ENCODE measurements around the gene NEGR1. TPM values are rescaled to one million over a fixed set of nuclear protein-coding genes. Genes with fewer than 3 reads are reported as not detected.

The NEGR1 gene
- total RNA-seq, 1 experiment from 2014 or later, result 0.44 TPM

DNA sequence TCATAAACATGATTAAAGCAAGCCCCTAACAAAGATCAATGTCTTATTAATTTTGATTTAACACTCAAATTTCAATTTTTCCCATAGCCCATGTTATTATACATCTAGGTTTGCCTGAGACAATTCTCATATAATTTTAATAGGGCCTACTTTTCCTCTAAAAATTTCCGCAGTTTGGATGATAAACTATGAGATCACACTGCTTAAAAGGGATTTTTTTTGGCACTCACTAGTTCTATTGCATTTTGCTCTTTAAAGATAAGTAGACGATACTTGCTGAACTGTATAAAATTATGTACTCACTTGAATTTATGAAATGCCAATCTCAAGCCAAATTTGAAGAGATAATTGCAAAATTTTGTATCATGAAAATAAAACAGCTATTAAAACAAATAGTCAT lies 721.1 kb downstream of the NEGR1 start:
- H3F3A ChIP-seq (ENCODE audit: insufficient read depth, low read depth), result no peaks in the 10 kb centered on the region
- no peak overlapping the region for H2AFZ ChIP-seq
- H4K20me1 ChIP-seq (ENCODE audit: insufficient read depth), result no peaks in the 10 kb centered on the region
- no peaks in the 10 kb centered on the region for H3K4me1 ChIP-seq (replicated peaks; ENCODE audit: insufficient read depth)
- BruUV-seq (replicated peaks), result no TSS peak
- H3K4me2 ChIP-seq, result no peak overlapping the region
- H3K79me2 ChIP-seq (ENCODE audit: low read depth), result no peaks in the 10 kb centered on the region
- H3K27ac ChIP-seq, result no peak overlapping the region
- no peaks in the 10 kb centered on the region for H3K36me3 ChIP-seq (ENCODE audit: low read depth)
- TF ChIP-seq EZH2 (IDR thresholded peaks at IDR 0.05; ENCODE audit: low read depth), result no peak
- TF ChIP-seq, protein P1, sequence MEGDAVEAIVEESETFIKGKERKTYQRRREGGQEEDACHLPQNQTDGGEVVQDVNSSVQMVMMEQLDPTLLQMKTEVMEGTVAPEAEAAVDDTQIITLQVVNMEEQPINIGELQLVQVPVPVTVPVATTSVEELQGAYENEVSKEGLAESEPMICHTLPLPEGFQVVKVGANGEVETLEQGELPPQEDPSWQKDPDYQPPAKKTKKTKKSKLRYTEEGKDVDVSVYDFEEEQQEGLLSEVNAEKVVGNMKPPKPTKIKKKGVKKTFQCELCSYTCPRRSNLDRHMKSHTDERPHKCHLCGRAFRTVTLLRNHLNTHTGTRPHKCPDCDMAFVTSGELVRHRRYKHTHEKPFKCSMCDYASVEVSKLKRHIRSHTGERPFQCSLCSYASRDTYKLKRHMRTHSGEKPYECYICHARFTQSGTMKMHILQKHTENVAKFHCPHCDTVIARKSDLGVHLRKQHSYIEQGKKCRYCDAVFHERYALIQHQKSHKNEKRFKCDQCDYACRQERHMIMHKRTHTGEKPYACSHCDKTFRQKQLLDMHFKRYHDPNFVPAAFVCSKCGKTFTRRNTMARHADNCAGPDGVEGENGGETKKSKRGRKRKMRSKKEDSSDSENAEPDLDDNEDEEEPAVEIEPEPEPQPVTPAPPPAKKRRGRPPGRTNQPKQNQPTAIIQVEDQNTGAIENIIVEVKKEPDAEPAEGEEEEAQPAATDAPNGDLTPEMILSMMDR (conservative IDR thresholded peaks at IDR 0.05), result no peak
- no peak for DNase-seq
- H3K9me2 ChIP-seq (ENCODE audit: insufficient read depth), result no peaks in the 10 kb centered on the region; the same call in 1 of the 2 replicates
- intact Hi-C loops (cut with micrococcal nuclease; ENCODE audit: unreplicated experiment), result no loop called here
- ChIA-PET POLR2A (ENCODE audit: unreplicated experiment) (no interaction called here), CTCF (interaction anchor here (0.7 kb wide), 1 partner anchor 24 kb away, joined by 8 read pairs; no protein-coding TSS in a partner anchor)
- no peaks in the 10 kb centered on the region for H3K27me3 ChIP-seq (ENCODE audit: insufficient read depth, low read depth)
- H3K4me3 ChIP-seq, result no peak overlapping the region
- H3K9me3 ChIP-seq (ENCODE audit: insufficient read depth, low read depth), result no peaks in the 10 kb centered on the region

DNA sequence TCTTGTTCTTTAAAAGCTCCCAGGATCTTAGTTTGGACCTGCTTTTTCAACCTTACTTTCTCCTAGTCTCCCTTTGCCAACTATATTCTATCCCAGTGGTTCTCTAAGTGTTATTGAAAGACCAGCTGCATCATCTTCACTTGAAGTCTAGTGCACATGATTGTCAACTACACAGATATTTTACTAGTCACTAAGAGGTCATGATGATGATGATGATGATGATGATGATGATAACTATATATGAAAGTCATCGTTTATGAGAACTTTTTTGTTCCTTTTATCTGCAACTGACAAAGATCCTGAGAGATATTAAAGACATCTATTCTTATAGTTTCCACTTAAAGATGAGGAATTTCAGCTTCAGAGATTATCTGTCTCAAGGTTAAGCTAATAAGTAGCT lies 722.5 kb downstream of the NEGR1 start:
- H2AFZ ChIP-seq, result no peak overlapping the region
- H3K27me3 ChIP-seq (ENCODE audit: insufficient read depth, low read depth), result no peaks in the 10 kb centered on the region
- TF ChIP-seq, protein P1 (conservative IDR thresholded peaks at IDR 0.05), result no peak
- H3F3A ChIP-seq (ENCODE audit: insufficient read depth, low read depth), result no peaks in the 10 kb centered on the region
- no peaks in the 10 kb centered on the region for H3K4me1 ChIP-seq (replicated peaks; ENCODE audit: insufficient read depth)
- intact Hi-C loops (cut with micrococcal nuclease; ENCODE audit: unreplicated experiment), result no loop called here
- no peaks in the 10 kb centered on the region for H3K9me3 ChIP-seq (ENCODE audit: insufficient read depth, low read depth)
- H3K4me2 ChIP-seq, result no peak overlapping the region
- no peaks in the 10 kb centered on the region for H3K79me2 ChIP-seq (ENCODE audit: low read depth)
- DNase-seq, result no peak
- H3K36me3 ChIP-seq (ENCODE audit: low read depth), result no peaks in the 10 kb centered on the region
- POLR2A ChIA-PET (ENCODE audit: unreplicated experiment), result no interaction called here
- H4K20me1 ChIP-seq (ENCODE audit: insufficient read depth), result no peaks in the 10 kb centered on the region
- H3K4me3 ChIP-seq, result no peak overlapping the region
- CTCF ChIA-PET, result no interaction called here
- BruUV-seq (replicated peaks), result no TSS peak
- no peaks in the 10 kb centered on the region for H3K9me2 ChIP-seq (ENCODE audit: insufficient read depth)
- H3K27ac ChIP-seq, result no peak overlapping the region

DNA sequence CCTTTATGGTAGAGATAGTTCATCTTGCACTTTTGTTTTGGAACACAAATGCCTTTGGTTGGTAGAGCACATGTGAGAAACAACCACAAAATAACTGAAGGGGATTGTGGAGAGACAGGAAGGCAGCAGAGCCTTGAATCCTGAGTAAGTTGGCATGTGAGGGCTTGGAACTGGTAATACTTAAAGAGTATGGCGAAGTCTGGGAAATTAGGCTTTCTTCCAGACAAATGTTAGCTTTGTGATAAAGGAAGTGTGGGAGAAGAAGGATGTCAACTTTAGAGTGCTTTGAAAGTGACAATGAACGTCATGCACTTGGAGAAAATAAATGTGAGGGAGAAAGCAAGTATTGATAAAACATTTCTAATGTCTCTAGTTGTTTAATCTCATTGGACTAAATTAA lies 725.2 kb downstream of the NEGR1 start:
- ChIA-PET CTCF (no interaction called here), POLR2A (ENCODE audit: unreplicated experiment) (no interaction called here)
- Histone ChIP-seq H3K4me2 (no peak overlapping the region), H2AFZ (no peak overlapping the region), H3K9me2 (ENCODE audit: insufficient read depth) (no peaks in the 10 kb centered on the region), H4K20me1 (ENCODE audit: insufficient read depth) (no peaks in the 10 kb centered on the region), H3F3A (ENCODE audit: insufficient read depth, low read depth) (no peaks in the 10 kb centered on the region), H3K79me2 (ENCODE audit: low read depth) (no peaks in the 10 kb centered on the region), H3K9me3 (ENCODE audit: insufficient read depth, low read depth) (no peaks in the 10 kb centered on the region), H3K4me1 (replicated peaks; ENCODE audit: insufficient read depth) (no peaks in the 10 kb centered on the region), H3K27me3 (ENCODE audit: insufficient read depth, low read depth) (no peaks in the 10 kb centered on the region), H3K36me3 (ENCODE audit: low read depth) (no peaks in the 10 kb centered on the region), H3K27ac (no peak overlapping the region), H3K4me3 (no peak overlapping the region)
- no peak for TF ChIP-seq EZH2 (IDR thresholded peaks at IDR 0.05; ENCODE audit: low read depth)
- TF ChIP-seq, protein P1 (conservative IDR thresholded peaks at IDR 0.05), result no peak
- intact Hi-C loops (cut with micrococcal nuclease; ENCODE audit: unreplicated experiment), result no loop called here
- BruUV-seq (replicated peaks), result no TSS peak
- DNase-seq, result no peak

Data from PC-9 (cell line).